TTC549 (cell line): ENCODE results near the gene CSNK1E.

Source experiments
- FAIRE-seq: peaks from 2 replicates; lab custom pipeline; 2012; peaks lifted over from hg19 to GRCh38; lab: Jason Lieb, UNC

The CSNK1E gene

GRCh38 chr22:38327805-38328204 lies 10.6 kb upstream of the CSNK1E start:
- FAIRE-seq = no peak

- no peak for FAIRE-seq
Observed at GRCh38 chr22:38327396-38327795, 10.2 kb upstream of the CSNK1E start.

- FAIRE-seq = no peak
Observed at GRCh38 chr22:38325587-38325986, 8.4 kb upstream of the CSNK1E start.

- no peak for FAIRE-seq
Observed at GRCh38 chr22:38320605-38321402, 3.6 kb upstream of the CSNK1E start.

- no peak for FAIRE-seq
Observed at GRCh38 chr22:38318792-38319773, 1.9 kb upstream of the CSNK1E start.

- FAIRE-seq = no peak
Observed at GRCh38 chr22:38317995-38318715, 922 bp upstream of the CSNK1E start.

- FAIRE-seq = no peak
Observed at GRCh38 chr22:38316364-38317121, 690 bp downstream of the CSNK1E start.

- no peak for FAIRE-seq
Observed at GRCh38 chr22:38315823-38316363, 1.3 kb downstream of the CSNK1E start.

GRCh38 chr22:38314933-38315822 lies 2.1 kb downstream of the CSNK1E start:
- no peak for FAIRE-seq

GRCh38 chr22:38314051-38314932 lies 2.9 kb downstream of the CSNK1E start:
- FAIRE-seq = no peak

GRCh38 chr22:38313384-38313955 lies 3.8 kb downstream of the CSNK1E start:
- FAIRE-seq = no peak

- FAIRE-seq = no peak
Observed at GRCh38 chr22:38312261-38312800, 4.9 kb downstream of the CSNK1E start.

- FAIRE-seq = no peak
Observed at GRCh38 chr22:38311323-38311620, 6.0 kb downstream of the CSNK1E start.

GRCh38 chr22:38310518-38311322 lies 6.5 kb downstream of the CSNK1E start:
- no peak for FAIRE-seq

GRCh38 chr22:38309614-38310517 lies 7.4 kb downstream of the CSNK1E start:
- FAIRE-seq = no peak

GRCh38 chr22:38308791-38309498 lies 8.3 kb downstream of the CSNK1E start:
- FAIRE-seq = no peak
